ENCODE results near the gene DOCK4.
"Not testable (repeated sequence)": the region's sequence is repeated elsewhere in the genome, so short reads cannot be mapped to it uniquely, and the experiment has no call there.

The DOCK4 gene

GRCh38 chr7:112132051-112132694 lies 74.0 kb downstream of the DOCK4 start:
- no peak for DNase-seq

- no peak for DNase-seq
Observed at GRCh38 chr7:112130729-112131410, 75.3 kb downstream of the DOCK4 start.

GRCh38 chr7:112129655-112130323 lies 76.4 kb downstream of the DOCK4 start:
- no peak for DNase-seq

- DNase-seq, result not testable (repeated sequence)
Observed at GRCh38 chr7:112128461-112129425, 77.5 kb downstream of the DOCK4 start.

- not testable (repeated sequence) for DNase-seq
Observed at GRCh38 chr7:112128041-112128440, 78.2 kb downstream of the DOCK4 start.

GRCh38 chr7:112125250-112125649 lies 80.9 kb downstream of the DOCK4 start:
- DNase-seq, result no peak

- peak in 1 of 2 experiments; percentile 6 for DNase-seq
Observed at GRCh38 chr7:112124061-112124766, 82.0 kb downstream of the DOCK4 start.

GRCh38 chr7:112122798-112123197 lies 83.4 kb downstream of the DOCK4 start:
- DNase-seq, result no peak

GRCh38 chr7:112122144-112122543 lies 84.1 kb downstream of the DOCK4 start:
- no peak for DNase-seq

GRCh38 chr7:112121318-112121717 lies 84.9 kb downstream of the DOCK4 start:
- DNase-seq, result no peak

- DNase-seq, result no peak
Observed at GRCh38 chr7:112120696-112121217, 85.4 kb downstream of the DOCK4 start.

GRCh38 chr7:112118581-112119566 lies 87.3 kb downstream of the DOCK4 start:
- no peak for DNase-seq

GRCh38 chr7:112116894-112117293 lies 89.3 kb downstream of the DOCK4 start:
- no peak for DNase-seq

GRCh38 chr7:112116358-112116757 lies 89.8 kb downstream of the DOCK4 start:
- DNase-seq, result no peak

GRCh38 chr7:112115880-112116279 lies 90.3 kb downstream of the DOCK4 start:
- DNase-seq, result no peak

GRCh38 chr7:112113913-112114575 lies 92.2 kb downstream of the DOCK4 start:
- no peak for DNase-seq

- no peak for DNase-seq
Observed at GRCh38 chr7:112112822-112113255, 93.4 kb downstream of the DOCK4 start.

GRCh38 chr7:112110651-112111050 lies 95.5 kb downstream of the DOCK4 start:
- DNase-seq, result no peak

GRCh38 chr7:112110175-112110574 lies 96.0 kb downstream of the DOCK4 start:
- DNase-seq, result no peak

- DNase-seq, result no peak
Observed at GRCh38 chr7:112108981-112109380, 97.2 kb downstream of the DOCK4 start.
